VCaP (cell line): ENCODE measurements around the gene LATS1.

Experiments
- H3K27ac ChIP-seq: fragments of 450-650 bp; 2 replicates; pipeline ENCODE4 v1.5.1; 2017
- CTCF ChIP-seq: fragments of 450-650 bp; conservative IDR thresholded peaks from 2 replicates; pipeline ENCODE4 v1.5.1; 2017; ENCODE audit warnings: mild to moderate bottlenecking, moderate library complexity

Gene LATS1

GRCh38 chr6:149734915-149735314, 17.0 kb upstream of the LATS1 start:
- no peak for TF ChIP-seq CTCF
- no peak overlapping the region for H3K27ac ChIP-seq

GRCh38 chr6:149733089-149733720, 15.3 kb upstream of the LATS1 start:
- TF ChIP-seq CTCF = no peak
- no peak overlapping the region for H3K27ac ChIP-seq

GRCh38 chr6:149729824-149730223, 11.9 kb upstream of the LATS1 start:
- no peak overlapping the region for H3K27ac ChIP-seq
- no peak for TF ChIP-seq CTCF

GRCh38 chr6:149728499-149729234, 10.8 kb upstream of the LATS1 start:
- no peak for TF ChIP-seq CTCF
- H3K27ac ChIP-seq = no peak overlapping the region

GRCh38 chr6:149727793-149728498, 10.0 kb upstream of the LATS1 start:
- no peak for TF ChIP-seq CTCF

GRCh38 chr6:149725785-149726184, 7.9 kb upstream of the LATS1 start:
- no peak overlapping the region for H3K27ac ChIP-seq
- no peak for TF ChIP-seq CTCF

More at GRCh38 chr6:149727793-149728498, 10.0 kb upstream of the LATS1 start:
- H3K27ac ChIP-seq = no peak overlapping the region

- no peak overlapping the region for H3K27ac ChIP-seq
- peak; percentile 88 for TF ChIP-seq CTCF
Measured at GRCh38 chr6:149723771-149724417, 6.0 kb upstream of the LATS1 start.
